Placental epithelial cell (primary cell): ENCODE measurements around the gene CCR6. TPM values are rescaled to one million over a fixed set of nuclear protein-coding genes. Genes with fewer than 3 reads are reported as not detected.

Source experiments
- total RNA-seq: library from RNA; depleted of rRNA; stranded (reverse); fragments of >200 nt; gene quantifications from 2 replicates; pipeline ENCODE4 v1.2.3, GENCODE V29; 2012

CCR6 gene
- not detected in 2 replicates for total RNA-seq

DNA sequence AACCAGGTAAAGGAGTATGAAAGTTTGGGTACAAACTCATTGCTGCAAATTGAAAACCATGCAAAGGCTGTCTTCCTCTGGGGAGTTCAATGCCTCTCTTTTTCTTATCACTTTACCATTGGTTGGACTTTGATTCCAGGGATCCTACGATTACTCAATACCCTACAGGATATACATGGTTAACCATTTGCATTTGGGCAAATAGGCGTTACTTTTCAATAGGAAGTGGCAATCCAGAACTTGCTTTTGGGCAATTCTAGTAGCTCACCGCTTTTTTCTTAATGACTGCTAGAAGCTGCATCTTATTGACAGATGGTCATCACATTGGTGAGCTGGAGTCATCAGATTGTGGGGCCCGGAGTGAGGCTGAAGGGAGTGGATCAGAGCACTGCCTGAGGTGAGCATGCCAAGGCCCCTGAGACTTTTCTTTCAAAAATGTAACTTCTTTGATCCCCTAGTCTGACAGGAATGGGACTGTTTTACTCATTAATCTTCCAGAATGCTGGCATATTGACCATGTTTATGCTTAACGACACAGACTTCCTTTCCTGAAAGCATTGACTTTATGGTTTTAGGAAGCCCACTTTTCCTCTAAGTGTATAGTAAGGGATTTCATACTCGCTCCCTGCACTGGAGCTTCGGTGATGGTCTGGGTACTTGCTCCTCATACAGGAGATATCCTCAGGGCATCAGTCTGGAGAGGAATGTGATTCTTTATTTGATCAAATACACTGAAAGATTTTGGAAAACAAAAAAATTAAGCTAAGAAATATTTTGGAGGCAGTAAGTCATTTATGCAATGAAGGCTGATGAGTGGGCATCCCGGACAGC, at the start of gene CCR6:
Gene CCR6 (plus strand): TSS at position 270 of the 831 bp plus-strand sequence. CDS start 13,039 bp downstream, outside the sequence.

GRCh38 chr6:167157863-167158262, 35.0 kb downstream of the CCR6 start, which contains the start of gene GPR31:
GPR31 (minus strand) TSS chr6:167157980; CDS start chr6:167157831, 149 bp downstream.

Other genes starting within 250 kb of the CCR6 start
- 39.9 and 54.6 TPM in 2 replicates for gene RNASET2, start 166.5 kb upstream of the CCR6 start, total RNA-seq
- gene CEP43, start 123.7 kb upstream of the CCR6 start, total RNA-seq: 14.1 and 16.4 TPM in 2 replicates
- gene GPR31, start 34.9 kb downstream of the CCR6 start, total RNA-seq: not detected in 2 replicates
- not detected in 2 replicates for gene UNC93A, start 168.2 kb downstream of the CCR6 start, total RNA-seq
- not detected in 2 replicates for gene TTLL2, start 202.0 kb downstream of the CCR6 start, total RNA-seq